ENCODE data around the gene RSPH1. TPM values are rescaled to one million over a fixed set of nuclear protein-coding genes. Genes with fewer than 3 reads are reported as not detected.

Gene RSPH1
- total and polyA plus RNA-seq, 2 of the 8 experiments (the other 6 are each of a cell fraction or from before 2014, with no cell fraction given): 0.24 TPM; not detected in 1

DNA sequence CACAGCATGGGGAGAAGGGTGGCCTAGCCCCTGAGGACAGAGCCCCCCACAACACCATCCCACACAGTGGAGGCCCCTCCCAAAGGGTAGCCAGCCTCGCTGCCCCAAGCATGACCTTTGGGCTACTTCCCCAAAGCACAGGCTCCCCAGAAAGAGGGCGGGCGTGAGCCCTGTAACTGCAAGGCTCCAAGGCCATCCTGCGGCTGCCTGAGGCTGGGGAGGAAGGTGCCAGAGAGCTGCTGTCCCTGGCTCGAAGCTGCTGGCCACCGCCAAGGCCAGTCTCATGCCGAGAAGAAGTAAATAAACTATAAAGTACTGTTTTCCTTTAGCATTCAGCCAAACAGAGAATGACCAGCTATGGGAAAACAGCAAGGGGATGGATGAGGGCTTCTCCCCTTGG is 64.8 kb downstream of the RSPH1 start:
- H3K27ac ChIP-seq (ENCODE audit: low read depth, low read length): no peak overlapping the region
- no peak for DNase-seq (ENCODE audit: low read depth in 1 of 2, low spot score in 2 of 2)
- H3K14ac ChIP-seq (ENCODE audit: insufficient read length): no peak overlapping the region
- H3K79me2 ChIP-seq (ENCODE audit: control insufficient read depth in 1 of 2, insufficient read depth in 2 of 2, low read length in 2 of 2): no peaks in the 10 kb centered on the region
- H2AK5ac ChIP-seq (ENCODE audit: low read depth, low read length): no peak overlapping the region
- H3K4me1 ChIP-seq (replicated peaks in 1 of 4; ENCODE audit: control insufficient read depth in 3 of 4, insufficient read depth in 4 of 4, low read length in 3 of 4): no peaks in the 10 kb centered on the region
- no peak for FAIRE-seq
- H3K4ac ChIP-seq (replicated peaks; ENCODE audit: insufficient read length, low read depth, low read length): no peak overlapping the region
- H2BK20ac ChIP-seq (ENCODE audit: low read length): no peak overlapping the region
- H4K91ac ChIP-seq (replicated peaks; ENCODE audit: insufficient read length, low read length): no peak overlapping the region
- H2BK5ac ChIP-seq (ENCODE audit: low read depth, low read length): no peak overlapping the region
- H3K9ac ChIP-seq (replicated peaks in 1 of 4; ENCODE audit: extremely low read depth in 1 of 4, low read depth in 3 of 4, low read length in 3 of 4): no peak overlapping the region
- H4K20me1 ChIP-seq (replicated peaks in 1 of 2; ENCODE audit: control insufficient read depth in 1 of 2, insufficient read depth in 2 of 2, low read length in 2 of 2): no peaks in the 10 kb centered on the region
- no peak overlapping the region for H3K18ac ChIP-seq (ENCODE audit: extremely low read depth, low read length)
- H2BK15ac ChIP-seq (ENCODE audit: low read length): no peak overlapping the region
- no peak overlapping the region for H3K4me3 ChIP-seq (ENCODE audit: extremely low read depth in 1 of 4, insufficient read depth in 2 of 4, low read depth in 3 of 4, low read length in 4 of 4)
- no peaks in the 10 kb centered on the region for H3K79me1 ChIP-seq (ENCODE audit: low read depth, low read length)
- no peaks in the 10 kb centered on the region for H3K23me2 ChIP-seq (ENCODE audit: low read depth, low read length)
- TF ChIP-seq KDM5A (IDR thresholded peaks at IDR 0.05; ENCODE audit: low read length): no peak
- TF ChIP-seq, protein P1, sequence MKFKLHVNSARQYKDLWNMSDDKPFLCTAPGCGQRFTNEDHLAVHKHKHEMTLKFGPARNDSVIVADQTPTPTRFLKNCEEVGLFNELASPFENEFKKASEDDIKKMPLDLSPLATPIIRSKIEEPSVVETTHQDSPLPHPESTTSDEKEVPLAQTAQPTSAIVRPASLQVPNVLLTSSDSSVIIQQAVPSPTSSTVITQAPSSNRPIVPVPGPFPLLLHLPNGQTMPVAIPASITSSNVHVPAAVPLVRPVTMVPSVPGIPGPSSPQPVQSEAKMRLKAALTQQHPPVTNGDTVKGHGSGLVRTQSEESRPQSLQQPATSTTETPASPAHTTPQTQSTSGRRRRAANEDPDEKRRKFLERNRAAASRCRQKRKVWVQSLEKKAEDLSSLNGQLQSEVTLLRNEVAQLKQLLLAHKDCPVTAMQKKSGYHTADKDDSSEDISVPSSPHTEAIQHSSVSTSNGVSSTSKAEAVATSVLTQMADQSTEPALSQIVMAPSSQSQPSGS (IDR thresholded peaks at IDR 0.05; ENCODE audit: low read length): no peak
- no peaks in the 10 kb centered on the region; a peak in 1 of 7 replicates for H3K27me3 ChIP-seq (replicated peaks in 1 of 4; ENCODE audit: control insufficient read depth in 3 of 4, extremely low read depth in 1 of 4, insufficient read depth in 3 of 4, low read length in 3 of 4)
- POLR2A ChIA-PET (ENCODE audit: partially characterized antibody): no interaction called here
- 78% methylated on average over 7 of the region's 7 CpGs; no CpG with 5 or more reads in 1 of the 2 experiments for WGBS, 2 experiments (ENCODE audit: extremely low coverage in 1 of 2, insufficient coverage in 1 of 2, insufficient read length in 1 of 2, insufficient replicate concordance in 2 of 2, low coverage in 1 of 2, low lambda C conversion rate in 2 of 2, missing lambda C conversion rate in 1 of 2)
- H2BK12ac ChIP-seq (ENCODE audit: low read depth, low read length): no peak overlapping the region
- H3K56ac ChIP-seq (replicated peaks; ENCODE audit: insufficient read length, low read depth, low read length): no peak overlapping the region
- no peak overlapping the region for H4K5ac ChIP-seq (ENCODE audit: insufficient read length, low read depth, low read length)
- H2AFZ ChIP-seq (ENCODE audit: low read length): no peak overlapping the region
- CTCF ChIA-PET (ENCODE audit: partially characterized antibody): interaction anchor here (0.6 to 2.1 kb wide), 5 partner anchors 8 to 92 kb away, joined by 3 to 10 read pairs (median 6); no protein-coding TSS in a partner anchor
- peaks cover 4% of the 10 kb centered on the region in 2 experiments; a peak in 2 of 4 replicates for H3K9me3 ChIP-seq (ENCODE audit: insufficient read depth in 2 of 2, low read depth in 1 of 2, low read length in 1 of 2)
- no peak overlapping the region for H2BK120ac ChIP-seq (replicated peaks; ENCODE audit: low read depth, low read length)
- no peak overlapping the region for H3K23ac ChIP-seq (ENCODE audit: insufficient read length)
- no peak overlapping the region for H3K4me2 ChIP-seq (ENCODE audit: insufficient read depth in 1 of 2, low read depth in 2 of 2, low read length in 2 of 2)
- H4K8ac ChIP-seq (ENCODE audit: extremely low read depth, insufficient read depth, low read length): no peak overlapping the region
- no peaks in the 10 kb centered on the region for H3K36me3 ChIP-seq (ENCODE audit: control insufficient read depth in 2 of 4, insufficient read depth in 4 of 4, low read length in 3 of 4)

Measured in H1 (cell line).